ENCODE measurements around the gene FAM89A. TPM values are rescaled to one million over a fixed set of nuclear protein-coding genes. Genes with fewer than 3 reads are reported as not detected.

FAM89A gene
- total and polyA plus RNA-seq, 9 of the 15 experiments (the other 6 are each of a cell fraction or from before 2014, with no cell fraction given), result 8.7 to 66.2 (median 43.3) TPM

DNA sequence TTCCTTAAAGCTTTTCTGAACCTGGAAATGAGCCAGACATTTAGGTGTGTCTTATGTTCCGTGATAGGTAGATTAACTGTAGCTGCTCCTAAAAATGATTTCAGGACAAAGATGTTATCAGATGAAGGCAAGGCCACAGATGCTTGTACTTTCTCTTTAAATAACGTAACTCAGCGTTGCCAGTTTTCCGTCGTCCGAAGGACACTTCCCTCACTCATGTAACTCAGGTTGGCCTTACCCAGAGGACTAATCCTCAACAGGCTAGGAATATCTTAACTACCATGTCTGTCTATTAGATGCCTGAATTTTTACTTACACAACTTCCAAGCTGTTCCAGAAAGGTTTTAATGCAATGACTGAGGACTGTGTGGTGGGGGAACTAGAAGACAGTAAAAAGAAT, 35.4 kb upstream of the FAM89A start:
- Histone ChIP-seq H3K4me1 (replicated peaks in 1 of 2; ENCODE audit: control insufficient read depth in 2 of 2, insufficient read depth in 2 of 2, low read length in 2 of 2) (peaks cover 0 to 17% of the 10 kb centered on the region in 2 experiments; a peak in 2 of 5 replicates), H3K79me2 (ENCODE audit: control insufficient read depth, insufficient read depth, low read length) (no peaks in the 10 kb centered on the region), H4K20me1 (replicated peaks; ENCODE audit: control insufficient read depth, insufficient read depth, low read length) (no peaks in the 10 kb centered on the region), H3K9me3 (replicated peaks; ENCODE audit: control insufficient read depth, insufficient read depth, low read depth, low read length) (no peaks in the 10 kb centered on the region; the same call in 1 of the 2 replicates), H3K27me3 (ENCODE audit: control insufficient read depth in 2 of 2, insufficient read depth in 2 of 2, low read length in 2 of 2) (no peaks in the 10 kb centered on the region), H3K9ac (ENCODE audit: insufficient read depth in 1 of 2, low read depth in 2 of 2, low read length in 2 of 2) (no peak overlapping the region), H3K27ac (ENCODE audit: extremely low read depth, low read depth, low read length) (no peak overlapping the region), H3K36me3 (ENCODE audit: control insufficient read depth, insufficient read depth, low read length) (no peaks in the 10 kb centered on the region), H2AFZ (ENCODE audit: low read depth, low read length) (no peak overlapping the region), H3K9me1 (ENCODE audit: control insufficient read depth, insufficient read depth, low read length) (no peaks in the 10 kb centered on the region), H3K4me3 (no peak overlapping the region), H3K4me2 (ENCODE audit: insufficient read depth, low read length) (no peak overlapping the region)
- intact Hi-C loops (cut with micrococcal nuclease), result no loop called here
- ChIA-PET CTCF (ENCODE audit: low intra/inter-chr PET ratio) (no interaction called here), POLR2A (interaction anchor here (0.6 to 1.2 kb wide), 6 partner anchors 9 to 121 kb away, joined by 3 to 7 read pairs (median 3); partner anchors contain the start of gene TRIM67)
- ATAC-seq (no peak), FAIRE-seq (no peak), DNase-seq (ENCODE audit: extremely low read depth in 1 of 4, low spot score in 3 of 4) (no peak)
- no TSS peak for BruUV-seq (replicated peaks)
- TF ChIP-seq ETS2 (tag; IDR thresholded peaks at IDR 0.05; ENCODE audit: borderline replicate concordance, poor library complexity, severe bottlenecking) (no peak), CEBPB (tag; IDR thresholded peaks at IDR 0.05) (peak; percentile 58)
- in situ Hi-C loops (cut with MboI), result no loop called here
- 39% methylated on average over 6 of the region's 6 CpGs for WGBS (ENCODE audit: insufficient coverage, low coverage, missing lambda C conversion rate)

DNA sequence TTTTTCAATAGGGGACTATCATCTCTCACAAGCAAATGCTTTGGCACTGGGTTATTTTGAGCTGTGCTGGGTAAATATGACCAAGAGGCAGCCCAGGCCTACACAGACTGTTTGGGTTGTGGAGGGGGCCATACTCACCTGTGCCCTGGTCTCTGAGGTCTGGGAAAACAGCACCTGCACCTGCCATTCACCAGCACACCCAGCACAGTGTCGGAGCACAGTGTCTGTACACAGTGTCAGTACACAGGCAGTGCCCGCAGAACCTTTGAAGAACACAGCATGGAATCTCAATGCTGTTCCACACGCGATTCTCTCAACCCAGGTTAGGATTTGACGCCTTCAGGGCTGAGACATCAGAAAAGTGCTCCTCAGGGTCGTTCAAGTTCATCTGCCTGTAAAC, 35.0 kb upstream of the FAM89A start:
- peaks cover 0 to 17% of the 10 kb centered on the region in 2 experiments; a peak in 2 of 5 replicates for H3K4me1 ChIP-seq (replicated peaks in 1 of 2; ENCODE audit: control insufficient read depth in 2 of 2, insufficient read depth in 2 of 2, low read length in 2 of 2)
- in situ Hi-C loops (cut with MboI) (no loop called here), intact Hi-C loops (cut with micrococcal nuclease) (no loop called here)
- ChIA-PET CTCF (ENCODE audit: low intra/inter-chr PET ratio) (no interaction called here), POLR2A (interaction anchor here (0.6 to 0.7 kb wide), 3 partner anchors 19 to 122 kb away, joined by 3 read pairs; no protein-coding TSS in a partner anchor)
- no peaks in the 10 kb centered on the region for H3K79me2 ChIP-seq (ENCODE audit: control insufficient read depth, insufficient read depth, low read length)
- H3K27me3 ChIP-seq (ENCODE audit: control insufficient read depth in 2 of 2, insufficient read depth in 2 of 2, low read length in 2 of 2), result no peaks in the 10 kb centered on the region
- no peaks in the 10 kb centered on the region for H3K36me3 ChIP-seq (ENCODE audit: control insufficient read depth, insufficient read depth, low read length)
- 64% methylated on average over 6 of the region's 6 CpGs for WGBS (ENCODE audit: insufficient coverage, low coverage, missing lambda C conversion rate)
- no peak overlapping the region for H3K4me2 ChIP-seq (ENCODE audit: insufficient read depth, low read length)
- H3K27ac ChIP-seq (ENCODE audit: extremely low read depth, low read depth, low read length), result no peak overlapping the region
- no peaks in the 10 kb centered on the region for H3K9me1 ChIP-seq (ENCODE audit: control insufficient read depth, insufficient read depth, low read length)
- H3K4me3 ChIP-seq, result no peak overlapping the region
- no peaks in the 10 kb centered on the region for H4K20me1 ChIP-seq (replicated peaks; ENCODE audit: control insufficient read depth, insufficient read depth, low read length)
- no peaks in the 10 kb centered on the region; the same call in 1 of the 2 replicates for H3K9me3 ChIP-seq (replicated peaks; ENCODE audit: control insufficient read depth, insufficient read depth, low read depth, low read length)
- no TSS peak for BruUV-seq (replicated peaks)
- H3K9ac ChIP-seq (ENCODE audit: insufficient read depth in 1 of 2, low read depth in 2 of 2, low read length in 2 of 2), result no peak overlapping the region
- DNase-seq (ENCODE audit: extremely low read depth in 1 of 4, low spot score in 3 of 4) (no peak), ATAC-seq (no peak), FAIRE-seq (no peak)
- TF ChIP-seq L3MBTL2 (IDR thresholded peaks at IDR 0.05), result peak; percentile 37; the same call in 1 of the 2 replicates
- TF ChIP-seq BMI1 (IDR thresholded peaks at IDR 0.05; ENCODE audit: low read length), result no peak
- no peak overlapping the region for H2AFZ ChIP-seq (ENCODE audit: low read depth, low read length)

Measured in K562 (cell line).